HG03342 (cell line): ENCODE measurements around the gene PRADC1.
"Not testable (repeated sequence)": the region's sequence is repeated elsewhere in the genome, so short reads cannot be mapped to it uniquely, and the experiment has no call there.

Experiments
- ATAC-seq: cut with Tn5 transposase; IDR thresholded peaks from one replicate; pipeline ENCODE4 v1.9.1; 2021; ENCODE audit warnings: mild to moderate bottlenecking, moderate library complexity; ENCODE audit not compliant: unreplicated experiment

The PRADC1 gene

DNA sequence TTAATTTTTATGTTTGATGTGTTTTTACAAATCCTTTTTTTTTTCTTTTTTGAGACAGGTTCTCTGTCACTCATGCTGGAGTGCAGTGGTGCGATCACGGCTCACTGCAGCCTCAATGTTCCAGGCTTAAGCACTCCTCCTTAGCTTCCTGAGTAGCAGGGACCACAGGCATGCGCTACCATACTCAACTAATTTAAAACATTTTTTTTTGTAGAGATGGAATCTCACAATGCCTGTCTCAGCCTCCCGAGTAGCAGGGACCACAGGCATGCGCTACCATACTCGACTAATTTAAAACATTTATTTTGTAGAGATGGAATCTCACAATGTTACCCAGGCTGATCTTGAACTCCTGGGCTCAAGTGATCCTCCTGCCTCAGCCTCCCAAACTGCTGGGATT is 27.4 kb downstream of the PRADC1 start:
- no peak for ATAC-seq

DNA sequence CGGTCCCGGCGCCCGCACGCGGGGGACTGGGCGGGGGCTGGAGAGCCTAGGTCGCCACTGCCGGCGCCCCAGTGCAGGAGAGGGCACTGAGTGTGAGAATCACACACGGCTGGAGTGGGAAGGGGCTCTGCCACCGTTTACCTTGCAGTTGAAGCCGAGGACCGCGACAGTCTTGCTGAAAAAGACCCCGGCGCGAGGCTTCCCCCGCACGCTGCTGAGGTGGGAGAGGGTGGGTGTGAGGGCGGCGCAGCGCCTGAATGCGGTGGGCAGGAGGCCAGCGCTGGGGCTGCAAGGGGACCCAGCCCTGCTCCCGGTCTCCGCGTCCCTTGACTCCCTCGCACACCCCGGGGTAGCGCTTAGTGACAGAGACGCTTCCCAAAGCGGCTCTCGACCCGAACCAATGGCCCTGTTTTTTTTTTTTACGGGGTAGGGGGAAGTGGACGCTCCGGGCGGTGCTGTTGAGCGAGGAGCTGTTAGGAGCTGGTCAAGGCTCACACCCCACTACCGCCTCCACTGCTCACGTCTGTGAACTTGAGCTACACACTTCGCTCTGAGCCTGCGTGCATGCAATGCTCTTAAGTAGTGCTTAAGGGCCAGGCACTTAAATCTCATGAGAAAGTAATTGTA is 29.9 kb downstream of the PRADC1 start:
- no peak for ATAC-seq

DNA sequence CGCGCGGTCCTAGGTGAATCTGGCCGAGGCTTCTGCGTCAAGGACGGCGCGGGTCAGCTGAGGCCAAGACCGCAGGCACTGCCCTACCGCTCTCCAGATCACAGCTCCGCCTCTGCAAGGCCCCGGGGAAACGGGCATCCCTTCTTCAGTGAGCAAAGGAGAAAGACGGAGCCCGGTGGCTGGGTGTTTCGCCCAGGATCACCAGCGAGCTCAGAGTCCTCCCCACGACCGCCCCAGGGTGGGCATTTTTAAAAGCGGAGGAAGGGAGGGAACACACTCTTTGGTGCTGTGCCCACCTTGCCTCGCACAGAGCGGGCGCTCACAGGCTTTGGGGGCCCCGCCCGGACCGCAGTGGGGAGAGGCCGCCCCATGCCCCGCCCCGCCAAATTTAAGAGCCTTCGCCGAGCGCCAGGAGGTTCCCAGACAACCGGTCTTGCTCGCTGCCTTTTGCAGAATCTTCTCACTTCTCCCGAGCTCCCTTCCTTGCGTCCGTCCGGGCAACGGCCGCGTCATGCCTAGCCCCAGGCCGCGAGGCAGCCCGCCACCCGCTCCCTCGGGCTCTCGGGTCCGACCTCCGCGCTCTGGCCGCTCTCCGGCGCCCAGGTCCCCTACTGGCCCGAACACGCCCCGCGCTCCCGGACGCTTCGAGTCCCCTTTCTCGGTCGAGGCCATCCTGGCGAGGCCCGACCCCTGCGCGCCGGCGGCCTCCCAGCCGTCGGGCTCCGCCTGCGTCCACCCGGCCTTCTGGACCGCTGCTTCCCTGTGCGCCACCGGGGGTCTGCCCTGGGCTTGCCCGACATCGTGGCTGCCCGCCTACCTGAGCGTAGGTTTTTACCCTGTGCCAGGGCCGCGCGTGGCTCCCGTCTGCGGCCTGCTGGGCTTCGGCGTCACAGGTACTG is 30.6 kb downstream of the PRADC1 start, which contains the start of gene NOTO:
Gene NOTO, plus strand, starts transcription at position 419 of the 899 bp plus-strand sequence. Its CDS starts 93 bp downstream, at position 512.
- no peak for ATAC-seq

DNA sequence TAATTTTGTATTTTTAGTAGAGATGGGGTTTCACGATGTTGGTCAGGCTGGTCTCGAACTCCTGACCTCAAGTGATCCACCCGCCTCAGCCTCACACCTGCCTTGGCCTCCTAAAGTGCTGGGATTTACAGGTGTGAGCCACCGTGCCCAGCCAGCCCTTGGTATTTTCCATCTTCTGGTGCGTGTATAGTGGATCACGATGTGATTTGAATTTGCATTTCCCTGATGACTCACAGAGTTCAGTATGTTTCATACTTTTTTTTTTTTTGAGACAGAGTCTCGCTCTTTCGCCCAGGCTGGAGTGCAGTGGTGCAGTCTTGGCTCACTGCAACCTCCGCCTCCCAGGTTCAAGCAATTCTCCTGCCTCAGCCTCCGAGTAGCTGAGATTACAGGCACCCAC is 32.8 kb downstream of the PRADC1 start:
- not testable (repeated sequence) for ATAC-seq

DNA sequence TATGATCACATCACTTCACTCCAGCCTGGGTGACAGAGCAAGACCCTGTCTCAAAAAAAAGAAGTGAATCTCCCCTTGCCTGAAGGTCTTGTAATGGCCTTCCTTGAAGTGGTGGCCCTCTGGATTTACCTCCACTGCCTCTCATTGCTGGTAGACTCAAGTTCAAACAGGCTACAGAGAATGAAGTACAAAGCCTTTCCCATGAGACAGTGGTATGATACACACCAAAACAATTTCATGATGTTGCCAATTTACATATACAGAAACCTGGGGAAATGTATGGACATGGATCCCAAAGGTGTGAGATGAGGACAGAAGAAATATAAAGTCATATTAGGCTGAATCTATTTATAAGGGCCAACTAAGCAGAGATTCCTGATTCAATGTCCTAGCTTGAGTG is 35.5 kb downstream of the PRADC1 start:
- no peak for ATAC-seq

DNA sequence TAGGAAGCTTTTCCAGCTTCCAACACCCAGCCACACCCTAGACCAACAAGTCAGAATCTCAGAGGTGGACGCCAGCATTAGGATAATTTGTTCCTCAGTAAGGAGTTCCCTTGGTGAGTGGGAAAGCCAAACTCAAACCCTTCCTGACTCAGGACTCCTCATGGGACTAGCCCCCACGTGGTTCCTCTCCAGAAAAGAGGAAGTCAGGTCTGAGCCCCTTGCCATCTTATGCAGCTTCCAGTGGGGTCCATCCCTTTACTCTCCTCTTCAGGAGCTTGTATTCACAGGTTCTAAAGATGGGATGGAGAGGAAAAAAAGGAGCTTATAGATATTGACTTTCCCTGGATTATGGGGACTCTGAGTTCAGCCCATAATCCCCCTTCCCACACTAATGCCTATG is 45.5 kb downstream of the PRADC1 start:
- ATAC-seq, result no peak

DNA sequence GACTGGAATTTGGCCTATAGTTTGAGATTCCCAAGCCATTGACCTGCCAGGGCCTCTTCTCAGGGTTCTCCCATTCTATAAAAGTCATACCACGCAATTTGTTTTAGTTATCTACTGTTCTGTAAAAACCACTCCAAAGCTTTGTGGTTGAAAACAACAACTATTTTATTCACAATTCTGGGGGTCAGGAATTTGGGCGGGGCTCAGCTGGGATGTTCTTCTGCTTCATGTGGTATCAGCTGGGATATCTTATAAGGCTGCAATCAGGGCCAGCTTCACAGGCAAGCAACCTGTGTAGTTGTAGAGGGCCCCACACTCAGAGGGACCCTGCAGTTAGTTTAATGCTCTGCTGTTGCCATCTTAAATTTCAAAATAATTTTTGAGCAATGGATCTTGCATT is 47.1 kb downstream of the PRADC1 start:
- ATAC-seq, result no peak
